WTC11 (cell line): ENCODE measurements around the gene NOSTRIN.

Experiments
- CTCF ChIP-seq: fragments of 200-600 bp; IDR thresholded peaks from 2 replicates; pipeline ENCODE4 v1.8.0; 2022; ENCODE audit warnings: antibody characterized with exemption
- E2F1 ChIP-seq: sonication (generic); formaldehyde crosslinking; IDR thresholded peaks from 2 replicates; pipeline ENCODE4 v1.8.0; 2022; ENCODE audit warnings: mild to moderate bottlenecking, missing genetic modification reagents
- E2F5 ChIP-seq: sonication (generic); formaldehyde crosslinking; IDR thresholded peaks from 2 replicates; pipeline ENCODE4 v1.8.1; 2022; ENCODE audit warnings: mild to moderate bottlenecking, moderate library complexity, missing genetic modification reagents
- ELF4 ChIP-seq: sonication (generic); formaldehyde crosslinking; IDR thresholded peaks from 2 replicates; pipeline ENCODE4 v1.8.1; 2022; ENCODE audit warnings: low read depth, mild to moderate bottlenecking, moderate library complexity, missing genetic modification reagents
- KAT7 ChIP-seq: sonication (generic); formaldehyde crosslinking; IDR thresholded peaks from 2 replicates; pipeline ENCODE4 v1.8.1; 2023; ENCODE audit warnings: missing genetic modification reagents, mild to moderate bottlenecking, borderline replicate concordance
- PRDM15 ChIP-seq: sonication (generic); formaldehyde crosslinking; IDR thresholded peaks from 2 replicates; pipeline ENCODE4 v1.8.0; 2022; ENCODE audit warnings: missing genetic modification reagents
- SMAD3 ChIP-seq: sonication (generic); formaldehyde crosslinking; IDR thresholded peaks from 2 replicates; pipeline ENCODE4 v1.8.0; 2022; ENCODE audit warnings: missing genetic modification reagents, mild to moderate bottlenecking, borderline replicate concordance
- SMAD4 ChIP-seq: sonication (generic); formaldehyde crosslinking; IDR thresholded peaks from 2 replicates; pipeline ENCODE4 v1.8.0; 2022; ENCODE audit warnings: mild to moderate bottlenecking, missing genetic modification reagents
- TCF7 ChIP-seq: sonication (generic); formaldehyde crosslinking; IDR thresholded peaks from 2 replicates; pipeline ENCODE4 v1.8.0; 2022; ENCODE audit warnings: mild to moderate bottlenecking, low read depth, missing genetic modification reagents, moderate library complexity
- TP53 ChIP-seq: sonication (generic); formaldehyde crosslinking; IDR thresholded peaks from 2 replicates; pipeline ENCODE4 v1.8.1; 2023; ENCODE audit warnings: mild to moderate bottlenecking, missing genetic modification reagents
- USF2 ChIP-seq: sonication (generic); formaldehyde crosslinking; IDR thresholded peaks from 2 replicates; pipeline ENCODE4 v1.8.1; 2023; ENCODE audit warnings: mild to moderate bottlenecking, missing genetic modification reagents, moderate library complexity
- ZBTB21 ChIP-seq: sonication (generic); formaldehyde crosslinking; IDR thresholded peaks from 2 replicates; pipeline ENCODE4 v1.8.1; 2023; ENCODE audit warnings: mild to moderate bottlenecking, missing genetic modification reagents, borderline replicate concordance
- ZNF532 ChIP-seq: fragments of 250-450 bp; sonication (Bioruptor Pico); IDR thresholded peaks from 2 replicates; pipeline ENCODE4 v1.9.0; 2021; ENCODE audit warnings: mild to moderate bottlenecking, borderline replicate concordance

- TF ChIP-seq ZBTB21 (CRISPR knock-in tag) (no peak), ELF4 (CRISPR knock-in tag) (no peak), TCF7 (CRISPR knock-in tag) (no peak), CTCF (no peak), USF2 (CRISPR knock-in tag) (no peak), TP53 (CRISPR knock-in tag) (no peak), E2F1 (no peak), E2F5 (no peak), SMAD3 (CRISPR knock-in tag) (no peak), PRDM15 (CRISPR knock-in tag) (no peak), KAT7 (no peak), SMAD4 (CRISPR knock-in tag) (no peak), ZNF532 (CRISPR knock-in tag) (no peak)
Observed at GRCh38 chr2:168912901-168913369, 110.5 kb downstream of the NOSTRIN start.
